ENCODE results near the gene LY6G6F.

Gene LY6G6F

DNA sequence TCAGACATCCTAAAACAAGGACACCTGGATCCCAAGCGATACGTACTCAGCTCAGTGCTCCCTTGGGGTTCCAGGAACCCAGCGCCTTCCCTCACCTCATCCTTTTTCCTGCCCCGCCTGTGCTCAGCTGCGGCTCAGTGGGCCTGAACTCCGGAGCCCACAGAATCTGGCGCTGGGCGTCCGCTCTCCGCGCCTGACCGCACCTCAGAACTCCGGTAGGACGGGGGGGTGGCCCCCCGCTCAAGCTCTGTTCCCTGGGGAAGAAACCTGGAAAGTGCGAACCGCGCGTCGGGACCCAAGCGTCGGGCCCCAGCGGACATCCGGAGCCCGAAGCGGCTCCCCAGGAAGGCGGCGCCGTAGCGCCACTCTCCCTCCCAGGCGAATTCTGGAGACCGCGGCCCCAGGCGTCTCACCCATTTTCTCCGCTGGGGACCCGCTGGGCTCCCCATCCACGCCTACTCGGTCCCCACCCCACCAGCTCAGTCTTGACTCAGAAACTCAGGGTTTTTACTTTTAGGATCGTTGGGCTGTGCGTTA is 25.5 kb upstream of the LY6G6F start:
- Histone ChIP-seq H3K27me3 (replicated peaks; ENCODE audit: insufficient read depth, low read length) (no peaks in the 10 kb centered on the region), H2AFZ (ENCODE audit: low read length) (peak overlapping the region; percentile 94), H3F3A (ENCODE audit: insufficient read depth, low read length) (no peaks in the 10 kb centered on the region), H3K4me3 (ENCODE audit: low read length) (peak overlapping the region; percentile 63), H3K27ac (ENCODE audit: low read length) (no peak overlapping the region), H4K20me1 (ENCODE audit: insufficient read depth, low read length) (no peaks in the 10 kb centered on the region), H3K4me1 (ENCODE audit: low read length) (no peaks in the 10 kb centered on the region; the same call in 1 of the 2 replicates), H3K4me2 (ENCODE audit: low read depth, low read length) (peak overlapping the region; percentile 93), H3K9me2 (replicated peaks; ENCODE audit: insufficient read depth, low read length) (no peaks in the 10 kb centered on the region), H3K9me3 (replicated peaks; ENCODE audit: insufficient read depth, low read length) (no peaks in the 10 kb centered on the region), H3K9ac (ENCODE audit: low read length) (peak overlapping the region; percentile 58; the same call in 1 of the 2 replicates), H3K36me3 (replicated peaks; ENCODE audit: insufficient read depth, low read length) (no peaks in the 10 kb centered on the region), H3K79me2 (ENCODE audit: low read length) (no peaks in the 10 kb centered on the region)
- DNase-seq: peak; percentile 23
- no peak for TF ChIP-seq EZH2phosphoT487 (IDR thresholded peaks at IDR 0.05; ENCODE audit: low read length)
- TF ChIP-seq EZH2 (optimal IDR thresholded peaks at IDR 0.05; ENCODE audit: low read depth, low read length): no peak
- TF ChIP-seq, protein P1, sequence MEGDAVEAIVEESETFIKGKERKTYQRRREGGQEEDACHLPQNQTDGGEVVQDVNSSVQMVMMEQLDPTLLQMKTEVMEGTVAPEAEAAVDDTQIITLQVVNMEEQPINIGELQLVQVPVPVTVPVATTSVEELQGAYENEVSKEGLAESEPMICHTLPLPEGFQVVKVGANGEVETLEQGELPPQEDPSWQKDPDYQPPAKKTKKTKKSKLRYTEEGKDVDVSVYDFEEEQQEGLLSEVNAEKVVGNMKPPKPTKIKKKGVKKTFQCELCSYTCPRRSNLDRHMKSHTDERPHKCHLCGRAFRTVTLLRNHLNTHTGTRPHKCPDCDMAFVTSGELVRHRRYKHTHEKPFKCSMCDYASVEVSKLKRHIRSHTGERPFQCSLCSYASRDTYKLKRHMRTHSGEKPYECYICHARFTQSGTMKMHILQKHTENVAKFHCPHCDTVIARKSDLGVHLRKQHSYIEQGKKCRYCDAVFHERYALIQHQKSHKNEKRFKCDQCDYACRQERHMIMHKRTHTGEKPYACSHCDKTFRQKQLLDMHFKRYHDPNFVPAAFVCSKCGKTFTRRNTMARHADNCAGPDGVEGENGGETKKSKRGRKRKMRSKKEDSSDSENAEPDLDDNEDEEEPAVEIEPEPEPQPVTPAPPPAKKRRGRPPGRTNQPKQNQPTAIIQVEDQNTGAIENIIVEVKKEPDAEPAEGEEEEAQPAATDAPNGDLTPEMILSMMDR (IDR thresholded peaks at IDR 0.05; ENCODE audit: low read length): no peak; the same call in 1 of the 2 replicates

DNA sequence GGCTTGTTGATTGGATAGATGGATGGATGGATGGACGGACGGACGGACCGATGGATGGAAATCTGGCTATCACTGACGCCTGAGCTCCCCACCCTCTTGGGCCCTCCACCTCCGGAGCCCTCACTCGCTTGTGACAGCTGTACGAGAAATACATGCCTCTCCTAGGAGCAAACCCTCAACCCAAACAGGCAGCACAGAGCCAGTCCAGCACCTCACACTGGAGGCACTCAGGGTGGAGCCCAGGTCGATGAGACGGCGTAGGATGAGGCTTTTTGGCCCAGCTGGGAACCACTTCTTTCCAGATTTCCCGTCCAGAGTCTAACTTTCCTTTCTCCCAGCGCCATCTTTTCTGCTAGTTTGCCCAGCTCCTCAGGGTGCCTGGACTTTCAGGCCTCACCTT is 23.1 kb upstream of the LY6G6F start:
- Histone ChIP-seq H3K9ac (ENCODE audit: low read length) (no peak overlapping the region), H2AFZ (ENCODE audit: low read length) (no peak overlapping the region), H3K27ac (ENCODE audit: low read length) (no peak overlapping the region), H3K4me3 (ENCODE audit: low read length) (no peak overlapping the region), H3F3A (ENCODE audit: insufficient read depth, low read length) (no peaks in the 10 kb centered on the region), H3K79me2 (ENCODE audit: low read length) (no peaks in the 10 kb centered on the region), H4K20me1 (ENCODE audit: insufficient read depth, low read length) (no peaks in the 10 kb centered on the region), H3K4me2 (ENCODE audit: low read depth, low read length) (no peak overlapping the region), H3K27me3 (replicated peaks; ENCODE audit: insufficient read depth, low read length) (no peaks in the 10 kb centered on the region), H3K9me3 (replicated peaks; ENCODE audit: insufficient read depth, low read length) (no peaks in the 10 kb centered on the region), H3K36me3 (replicated peaks; ENCODE audit: insufficient read depth, low read length) (no peaks in the 10 kb centered on the region), H3K4me1 (ENCODE audit: low read length) (no peaks in the 10 kb centered on the region; the same call in 1 of the 2 replicates), H3K9me2 (replicated peaks; ENCODE audit: insufficient read depth, low read length) (no peaks in the 10 kb centered on the region)
- TF ChIP-seq, protein P1 (IDR thresholded peaks at IDR 0.05; ENCODE audit: low read length): no peak
- no peak for TF ChIP-seq EZH2phosphoT487 (IDR thresholded peaks at IDR 0.05; ENCODE audit: low read length)
- no peak for TF ChIP-seq EZH2 (optimal IDR thresholded peaks at IDR 0.05; ENCODE audit: low read depth, low read length)
- DNase-seq: no peak

DNA sequence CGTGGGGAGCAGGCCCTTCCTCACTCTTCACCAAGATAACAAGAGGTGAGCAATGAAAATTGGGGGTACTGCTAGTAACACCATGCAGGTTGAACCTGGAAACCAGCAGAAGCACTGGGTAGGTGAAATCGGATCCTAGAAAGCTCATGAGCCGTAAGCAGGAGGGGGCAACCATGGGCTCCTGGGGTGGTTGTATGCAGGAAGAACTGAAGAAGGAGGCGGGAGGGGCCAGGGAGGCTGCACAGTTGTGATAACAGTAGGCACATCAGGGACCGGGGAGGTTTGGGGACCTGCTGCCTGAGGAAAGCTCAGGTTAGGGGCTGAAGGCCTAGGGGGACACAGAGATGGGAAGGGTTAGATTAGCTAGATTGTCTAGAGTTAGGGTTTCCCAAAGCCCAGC is 20.2 kb upstream of the LY6G6F start:
- no peak for TF ChIP-seq EZH2 (optimal IDR thresholded peaks at IDR 0.05; ENCODE audit: low read depth, low read length)
- H2AFZ ChIP-seq (ENCODE audit: low read length): no peak overlapping the region
- no peaks in the 10 kb centered on the region for H4K20me1 ChIP-seq (ENCODE audit: insufficient read depth, low read length)
- H3K9me2 ChIP-seq (replicated peaks; ENCODE audit: insufficient read depth, low read length): no peaks in the 10 kb centered on the region
- no peak for DNase-seq
- H3F3A ChIP-seq (ENCODE audit: insufficient read depth, low read length): no peaks in the 10 kb centered on the region
- H3K9me3 ChIP-seq (replicated peaks; ENCODE audit: insufficient read depth, low read length): no peaks in the 10 kb centered on the region
- H3K4me2 ChIP-seq (ENCODE audit: low read depth, low read length): no peak overlapping the region
- no peak overlapping the region for H3K4me3 ChIP-seq (ENCODE audit: low read length)
- H3K4me1 ChIP-seq (ENCODE audit: low read length): no peaks in the 10 kb centered on the region
- no peak overlapping the region for H3K9ac ChIP-seq (ENCODE audit: low read length)
- H3K36me3 ChIP-seq (replicated peaks; ENCODE audit: insufficient read depth, low read length): no peaks in the 10 kb centered on the region
- no peak overlapping the region for H3K27ac ChIP-seq (ENCODE audit: low read length)
- no peaks in the 10 kb centered on the region for H3K27me3 ChIP-seq (replicated peaks; ENCODE audit: insufficient read depth, low read length)
- H3K79me2 ChIP-seq (ENCODE audit: low read length): no peaks in the 10 kb centered on the region

DNA sequence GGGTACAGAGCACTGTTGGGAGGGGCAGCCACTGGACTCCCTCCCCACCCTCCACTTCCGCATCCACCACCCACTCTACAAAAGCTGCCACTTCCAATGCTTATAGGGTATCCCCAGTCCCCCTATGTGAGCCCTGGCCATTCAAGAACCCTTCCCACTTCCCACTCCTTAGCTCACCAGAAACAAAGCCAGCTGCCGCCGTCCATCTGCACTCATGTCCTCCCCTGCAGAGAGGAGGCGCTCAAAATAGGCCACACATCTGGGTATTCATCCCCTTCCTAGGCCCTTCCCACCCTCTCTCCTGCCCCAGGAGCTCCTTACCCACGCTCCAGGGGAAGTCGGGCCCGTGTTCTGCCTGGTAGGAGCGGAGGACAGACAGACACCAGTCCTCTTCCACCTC is 19.3 kb upstream of the LY6G6F start:
- Histone ChIP-seq H4K20me1 (ENCODE audit: insufficient read depth, low read length) (no peaks in the 10 kb centered on the region), H3K27me3 (replicated peaks; ENCODE audit: insufficient read depth, low read length) (no peaks in the 10 kb centered on the region), H3K4me2 (ENCODE audit: low read depth, low read length) (no peak overlapping the region), H3F3A (ENCODE audit: insufficient read depth, low read length) (no peaks in the 10 kb centered on the region), H2AFZ (ENCODE audit: low read length) (no peak overlapping the region), H3K79me2 (ENCODE audit: low read length) (no peaks in the 10 kb centered on the region), H3K4me3 (ENCODE audit: low read length) (no peak overlapping the region), H3K4me1 (ENCODE audit: low read length) (no peaks in the 10 kb centered on the region), H3K9me2 (replicated peaks; ENCODE audit: insufficient read depth, low read length) (no peaks in the 10 kb centered on the region), H3K27ac (ENCODE audit: low read length) (no peak overlapping the region), H3K9ac (ENCODE audit: low read length) (no peak overlapping the region), H3K36me3 (replicated peaks; ENCODE audit: insufficient read depth, low read length) (no peaks in the 10 kb centered on the region), H3K9me3 (replicated peaks; ENCODE audit: insufficient read depth, low read length) (no peaks in the 10 kb centered on the region)
- TF ChIP-seq EZH2phosphoT487 (IDR thresholded peaks at IDR 0.05; ENCODE audit: low read length) (no peak), EZH2 (optimal IDR thresholded peaks at IDR 0.05; ENCODE audit: low read depth, low read length) (no peak)
- TF ChIP-seq, protein P1 (IDR thresholded peaks at IDR 0.05; ENCODE audit: low read length): no peak
- no peak for DNase-seq

All from MM.1S (cell line).